Testis (tissue), 5 donors: ENCODE data around the gene EFNA3. TPM values are rescaled to one million over a fixed set of nuclear protein-coding genes. Genes with fewer than 3 reads are reported as not detected.

Experiments used
- DNase-seq: peaks from one replicate; pipeline ENCODE4 v3.0.0-alpha.2; 2019
- H3K27ac ChIP-seq, 2 donors: fragments of 200-600 bp; sonication (generic); one replicate each; pipeline ENCODE4 v1.5.1; 2019
- H3K27me3 ChIP-seq: fragments of 200-600 bp; sonication (generic); one replicate; pipeline ENCODE4 v1.5.1; 2019
- H3K36me3 ChIP-seq: fragments of 200-600 bp; sonication (generic); one replicate; pipeline ENCODE4 v1.5.1; 2017; ENCODE audit warnings: low read depth; ENCODE audit errors: missing control alignments
- H3K4me1 ChIP-seq: fragments of 200-600 bp; sonication (generic); one replicate; pipeline ENCODE4 v1.5.1; 2019
- H3K4me3 ChIP-seq, 2 donors: fragments of 200-600 bp; sonication (generic); one replicate each; pipeline ENCODE4 v1.5.1; 2017 to 2019
- H3K9me3 ChIP-seq: fragments of 200-600 bp; sonication (generic); one replicate; pipeline ENCODE4 v1.5.1; 2017
- POLR2A ChIP-seq: fragments of 450-650 bp; IDR thresholded peaks from one replicate; pipeline ENCODE4 v1.6.1; 2017; ENCODE audit warnings: antibody characterized with exemption, mild to moderate bottlenecking, moderate library complexity
- WGBS, 2 donors: methylation state at CpG; one replicate each; pipeline ENCODE4 v1.1.5; 2018; 5-methylcytosine and 5-hydroxymethylcytosine counted together
- intact Hi-C: fragments of 100-400 bp; cut with DNase I; formaldehyde crosslinking; loops from one replicate; pipeline ENCODE4 v1.15.1; 2023; ENCODE audit warnings: low total_unique reads
- long read RNA-seq, 2 donors: transcript quantifications; one replicate each; lab custom pipeline, GENCODE V29; 2026
- polyA plus RNA-seq: library from polyadenylated mRNA; stranded (reverse); fragments of 350-450 nt; fragmentation: Illumina TruSeq; extraction: RNeasy Lipid Tissue Mini Kit (QIAGEN cat#74804); gene quantifications from one replicate; pipeline ENCODE4 v1.2.3, GENCODE V29; 2014; ENCODE audit warnings: low read depth, low replicate concordance; ENCODE audit not compliant: insufficient read depth
- total RNA-seq, 2 donors: library from RNA; depleted of rRNA; stranded (reverse); fragments of >200 nt; gene quantifications; one replicate each; pipeline ENCODE4 v1.2.3, GENCODE V29; 2016
- TF ChIP-seq, protein P1 (sequence below), 3 experiments: fragments of 450-650 bp in 2 of 3; fragments of 200-600 bp in 1 of 3; sonication (generic) in 1 of 3; IDR thresholded peaks; one replicate each; pipeline ENCODE4 v1.5.1; 2016 to 2019; ENCODE audit warnings: antibody characterized with exemption in 3 of 3, mild to moderate bottlenecking in 2 of 3, moderate library complexity in 1 of 3

EFNA3 gene, protein sequence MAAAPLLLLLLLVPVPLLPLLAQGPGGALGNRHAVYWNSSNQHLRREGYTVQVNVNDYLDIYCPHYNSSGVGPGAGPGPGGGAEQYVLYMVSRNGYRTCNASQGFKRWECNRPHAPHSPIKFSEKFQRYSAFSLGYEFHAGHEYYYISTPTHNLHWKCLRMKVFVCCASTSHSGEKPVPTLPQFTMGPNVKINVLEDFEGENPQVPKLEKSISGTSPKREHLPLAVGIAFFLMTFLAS
- total RNA-seq (1 to 10 TPM; 7.5 to 7.7 TPM), polyA plus RNA-seq (9.9 TPM)
- long read RNA-seq, donor 1, partial matches to known transcripts: 7 of 13 reads
- long read RNA-seq, donor 1, other reads (novel, unspliced or antisense): 0 of 13 reads
- long read RNA-seq, donor 2, partial matches to known transcripts: 0 of 2 reads
- long read RNA-seq, donor 2, other reads (novel, unspliced or antisense): 0 of 2 reads

DNA sequence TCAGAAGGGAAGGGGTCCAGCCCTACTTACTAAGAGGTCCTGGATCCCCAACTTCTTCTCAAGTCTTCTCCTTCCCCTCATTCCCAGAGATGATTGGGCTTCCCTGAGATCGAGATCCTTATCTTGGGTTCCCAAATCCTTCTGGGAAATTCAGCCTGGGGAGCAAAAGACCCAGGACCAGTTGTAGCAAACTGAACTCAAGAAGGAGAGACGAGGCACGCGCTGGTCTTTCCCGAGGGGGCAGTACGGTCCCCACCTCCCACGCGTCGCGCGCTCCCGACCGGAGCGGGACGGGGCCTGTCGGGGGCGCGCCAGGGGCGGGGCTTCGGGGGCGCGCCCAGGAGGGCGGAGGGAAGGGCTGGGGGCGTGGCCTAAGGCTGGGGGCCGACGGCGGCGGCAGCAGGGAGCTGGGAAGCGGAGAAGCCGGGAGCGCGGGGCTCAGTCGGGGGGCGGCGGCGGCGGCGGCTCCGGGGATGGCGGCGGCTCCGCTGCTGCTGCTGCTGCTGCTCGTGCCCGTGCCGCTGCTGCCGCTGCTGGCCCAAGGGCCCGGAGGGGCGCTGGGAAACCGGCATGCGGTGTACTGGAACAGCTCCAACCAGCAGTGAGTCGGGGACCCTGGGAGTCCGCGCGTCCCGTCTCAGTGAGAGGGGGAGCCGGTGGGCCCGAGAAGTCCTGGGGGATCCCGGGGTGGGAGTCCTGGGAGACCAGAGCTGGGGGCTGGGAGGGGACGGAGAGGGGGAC lies at the start of gene EFNA3:
TSS of gene EFNA3 (plus strand) at position 369 of the 741 bp plus-strand sequence. CDS start at position 474, 105 bp downstream.
- Histone ChIP-seq H3K36me3 (no peaks in the 10 kb centered on the region), H3K9me3 (no peaks in the 10 kb centered on the region), H3K4me1 (peaks cover 41% of the 10 kb centered on the region), H3K27ac (no peak within 1 kb of the TSS), H3K4me3 (peak within 1 kb of the TSS; percentile 48 to 49), H3K27me3 (no peaks in the 10 kb centered on the region)
- intact Hi-C loops: no loop called here
- WGBS, 2 donors: 0 to 1% methylated on average over 6 to 57 of the region's 59 CpGs
- peak; percentile 81 for DNase-seq
- TF ChIP-seq POLR2A: no peak
- TF ChIP-seq, protein P1, sequence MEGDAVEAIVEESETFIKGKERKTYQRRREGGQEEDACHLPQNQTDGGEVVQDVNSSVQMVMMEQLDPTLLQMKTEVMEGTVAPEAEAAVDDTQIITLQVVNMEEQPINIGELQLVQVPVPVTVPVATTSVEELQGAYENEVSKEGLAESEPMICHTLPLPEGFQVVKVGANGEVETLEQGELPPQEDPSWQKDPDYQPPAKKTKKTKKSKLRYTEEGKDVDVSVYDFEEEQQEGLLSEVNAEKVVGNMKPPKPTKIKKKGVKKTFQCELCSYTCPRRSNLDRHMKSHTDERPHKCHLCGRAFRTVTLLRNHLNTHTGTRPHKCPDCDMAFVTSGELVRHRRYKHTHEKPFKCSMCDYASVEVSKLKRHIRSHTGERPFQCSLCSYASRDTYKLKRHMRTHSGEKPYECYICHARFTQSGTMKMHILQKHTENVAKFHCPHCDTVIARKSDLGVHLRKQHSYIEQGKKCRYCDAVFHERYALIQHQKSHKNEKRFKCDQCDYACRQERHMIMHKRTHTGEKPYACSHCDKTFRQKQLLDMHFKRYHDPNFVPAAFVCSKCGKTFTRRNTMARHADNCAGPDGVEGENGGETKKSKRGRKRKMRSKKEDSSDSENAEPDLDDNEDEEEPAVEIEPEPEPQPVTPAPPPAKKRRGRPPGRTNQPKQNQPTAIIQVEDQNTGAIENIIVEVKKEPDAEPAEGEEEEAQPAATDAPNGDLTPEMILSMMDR (IDR thresholded peaks at IDR 0.05): no peak

DNA sequence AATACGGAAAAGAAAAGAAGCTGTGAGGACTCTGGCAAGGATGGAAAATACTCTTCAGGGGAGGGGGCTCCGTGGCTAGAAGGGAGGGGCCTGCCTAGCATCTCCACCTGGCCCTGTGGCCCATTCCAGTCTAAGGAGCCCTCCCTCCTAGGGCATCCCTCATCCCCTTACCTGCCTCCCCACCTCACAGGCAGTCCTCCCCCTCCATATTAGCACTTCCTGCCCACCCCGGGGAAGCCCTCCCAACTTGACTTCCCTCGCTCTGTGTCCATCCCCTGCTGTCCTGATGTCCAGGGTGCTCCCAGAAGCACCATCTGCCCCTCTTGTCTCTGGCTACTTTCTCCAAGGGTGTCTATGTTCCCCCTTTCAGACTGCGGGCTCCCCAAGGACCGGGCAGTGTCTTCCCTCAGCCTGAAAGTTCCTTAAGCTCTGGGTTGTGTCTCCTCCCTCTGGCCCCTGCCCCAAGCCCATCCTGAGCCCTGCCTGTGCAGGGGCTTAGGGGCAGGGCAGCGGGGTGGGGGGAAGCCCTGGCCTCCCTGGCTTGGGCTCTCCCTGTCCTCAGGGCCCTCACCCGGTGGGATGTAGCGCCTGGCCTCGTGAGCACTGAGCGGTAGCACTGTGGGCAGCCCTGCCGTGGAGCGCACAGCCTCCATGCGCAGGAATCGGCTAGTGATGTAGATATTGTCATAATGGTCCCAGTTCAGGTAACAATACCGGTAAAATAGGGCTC lies 49.0 kb upstream of the EFNA3 start:
- Histone ChIP-seq H3K27ac (no peak overlapping the region), H3K36me3 (no peaks in the 10 kb centered on the region), H3K27me3 (no peaks in the 10 kb centered on the region), H3K4me3 (no peak overlapping the region), H3K9me3 (no peaks in the 10 kb centered on the region), H3K4me1 (no peaks in the 10 kb centered on the region)
- WGBS, 2 donors: 84 to 86% methylated on average over 16 of the region's 16 CpGs
- TF ChIP-seq, protein P1 (IDR thresholded peaks at IDR 0.05): no peak
- TF ChIP-seq POLR2A: no peak
- intact Hi-C loops: no loop called here
- DNase-seq: no peak

DNA sequence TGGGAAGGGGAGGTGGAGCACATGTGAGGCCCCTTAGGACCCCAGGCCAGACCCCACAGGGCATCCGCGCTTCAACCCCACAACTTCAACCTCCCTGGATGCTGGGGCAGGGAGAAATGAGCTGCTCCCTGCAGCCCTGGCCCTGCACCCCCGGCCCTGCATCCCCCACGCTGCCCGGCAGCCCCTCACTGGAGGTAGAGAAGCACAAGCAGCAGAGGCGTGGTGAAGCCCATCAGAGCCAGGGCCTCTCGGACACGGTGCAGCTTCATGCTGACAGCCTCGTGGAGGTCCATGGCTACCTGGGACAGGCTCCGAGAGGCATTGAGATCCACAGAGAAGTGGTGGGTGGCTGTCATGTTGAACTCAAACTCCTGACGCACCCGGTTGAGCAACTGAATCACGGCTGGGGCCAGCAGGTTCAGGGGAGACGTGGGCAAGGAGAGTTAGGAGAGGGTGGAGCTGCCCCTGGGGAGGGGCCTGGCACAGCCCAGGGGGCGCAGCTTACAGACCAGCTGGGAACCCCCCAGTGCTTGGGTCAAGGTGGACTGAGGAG lies 48.3 kb upstream of the EFNA3 start:
- intact Hi-C loops: no loop called here
- no peak for DNase-seq
- H3K27ac ChIP-seq: no peak overlapping the region
- WGBS, 2 donors: 86 to 88% methylated on average over 7 to 15 of the region's 15 CpGs
- H3K4me1 ChIP-seq: no peaks in the 10 kb centered on the region
- H3K4me3 ChIP-seq: no peak overlapping the region
- H3K36me3 ChIP-seq: no peaks in the 10 kb centered on the region
- H3K9me3 ChIP-seq: no peaks in the 10 kb centered on the region
- H3K27me3 ChIP-seq: no peaks in the 10 kb centered on the region
- TF ChIP-seq, protein P1 (IDR thresholded peaks at IDR 0.05): no peak
- TF ChIP-seq POLR2A: no peak

DNA sequence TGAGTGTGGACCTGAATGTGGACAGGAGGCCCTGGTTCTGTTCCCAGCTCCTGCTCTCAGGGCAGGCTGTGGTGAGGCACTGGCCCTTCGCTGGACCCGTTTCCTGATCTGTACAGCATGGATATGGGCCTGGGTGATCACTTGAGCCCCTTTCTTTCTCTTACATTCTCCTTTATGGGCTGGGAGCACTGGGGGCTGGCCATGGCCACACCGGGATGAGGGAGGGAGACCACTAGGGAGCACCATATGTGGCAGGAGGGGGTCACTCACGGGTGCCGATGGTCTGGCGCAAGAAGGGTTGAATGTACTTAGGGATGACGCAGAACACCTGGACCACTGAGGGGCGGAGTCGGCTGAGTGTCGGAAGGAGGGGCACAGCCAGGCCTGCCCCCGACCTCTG lies 47.7 kb upstream of the EFNA3 start:
- no peak overlapping the region for H3K4me3 ChIP-seq
- no peaks in the 10 kb centered on the region for H3K27me3 ChIP-seq
- TF ChIP-seq POLR2A: no peak
- TF ChIP-seq, protein P1 (IDR thresholded peaks at IDR 0.05): no peak
- 84% methylated on average over 8 to 11 of the region's 11 CpGs for WGBS, 2 donors
- no peak overlapping the region for H3K27ac ChIP-seq
- no peaks in the 10 kb centered on the region for H3K36me3 ChIP-seq
- H3K9me3 ChIP-seq: no peaks in the 10 kb centered on the region
- no peak for DNase-seq
- no peaks in the 10 kb centered on the region for H3K4me1 ChIP-seq
- intact Hi-C loops: no loop called here
